ENCODE data around the gene DHH.
A peak's percentile ranks its signal among the peaks of the same experiment; 100 is the strongest.
"Not testable (repeated sequence)": the region's sequence is repeated elsewhere in the genome, so short reads cannot be mapped to it uniquely, and the experiment has no call there.

The DHH gene

GRCh38 chr12:49133014-49133413, 38.4 kb upstream of the DHH start:
- no peak for TF ChIP-seq CTCF (IDR thresholded peaks at IDR 0.05; ENCODE audit: borderline replicate concordance, control extremely low read depth, extremely low read depth, insufficient read depth, missing control alignments)
- in situ Hi-C loops (cut with MboI; ENCODE audit: low sequenced_read_pairs, unreplicated experiment), result no loop called here
- no peak for DNase-seq (ENCODE audit: low spot score)

- DNase-seq (ENCODE audit: low spot score), result no peak
- no peak for TF ChIP-seq CTCF (IDR thresholded peaks at IDR 0.05; ENCODE audit: borderline replicate concordance, control extremely low read depth, extremely low read depth, insufficient read depth, missing control alignments)
- in situ Hi-C loops (cut with MboI; ENCODE audit: low sequenced_read_pairs, unreplicated experiment), result no loop called here
Observed at GRCh38 chr12:49131894-49132461, 37.4 kb upstream of the DHH start.

DNA sequence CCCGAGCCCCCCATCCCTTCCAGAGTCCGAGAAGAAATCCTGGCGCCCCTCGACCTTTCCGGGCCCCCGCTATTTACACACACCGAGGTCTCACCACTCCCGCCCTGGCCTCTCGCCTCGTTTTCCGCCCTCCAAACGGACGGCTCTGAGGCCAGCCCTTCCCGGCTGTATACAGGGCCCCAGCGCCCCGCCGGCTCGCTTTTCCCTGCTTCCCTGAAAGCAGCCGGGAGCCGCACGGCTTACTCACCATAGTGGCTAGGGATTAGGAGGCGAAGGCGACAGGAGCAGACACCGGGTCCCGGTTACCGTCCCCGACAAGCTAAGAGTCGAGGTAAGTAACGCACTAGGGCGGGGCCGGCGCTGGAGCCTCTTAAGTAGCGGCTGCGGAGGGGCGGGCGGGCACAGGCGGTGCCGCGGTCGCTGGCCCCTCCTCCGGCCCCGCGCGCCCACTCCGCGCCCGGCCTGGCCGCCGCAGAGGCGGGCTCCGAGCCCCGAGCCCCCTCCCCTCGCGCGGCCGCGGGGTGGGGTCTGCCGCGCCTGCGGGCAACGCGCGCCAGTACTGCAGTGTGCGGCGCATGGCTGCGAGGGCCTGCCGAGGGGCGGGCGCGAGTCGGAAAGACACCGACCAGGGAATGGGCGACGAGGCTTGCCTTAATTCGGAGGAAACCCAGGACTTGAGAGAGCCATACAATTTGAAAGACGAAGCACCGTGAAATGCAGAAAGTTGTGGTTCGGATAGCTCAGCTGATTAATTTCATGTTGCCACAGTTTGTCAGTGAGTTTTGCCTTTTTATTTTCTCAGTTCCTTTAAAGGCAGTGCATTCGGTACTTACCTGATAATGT, 36.7 kb upstream of the DHH start, which contains the start of gene TUBA1B:
Gene TUBA1B, minus strand, starts transcription at position 345 of the 843 bp plus-strand sequence. Its CDS starts 95 bp downstream, at position 250.
- no peak for TF ChIP-seq CTCF (IDR thresholded peaks at IDR 0.05; ENCODE audit: borderline replicate concordance, control extremely low read depth, extremely low read depth, insufficient read depth, missing control alignments)
- DNase-seq (ENCODE audit: low spot score), result peak; percentile 97
- in situ Hi-C loops (cut with MboI; ENCODE audit: low sequenced_read_pairs, unreplicated experiment), result no loop called here

DNA sequence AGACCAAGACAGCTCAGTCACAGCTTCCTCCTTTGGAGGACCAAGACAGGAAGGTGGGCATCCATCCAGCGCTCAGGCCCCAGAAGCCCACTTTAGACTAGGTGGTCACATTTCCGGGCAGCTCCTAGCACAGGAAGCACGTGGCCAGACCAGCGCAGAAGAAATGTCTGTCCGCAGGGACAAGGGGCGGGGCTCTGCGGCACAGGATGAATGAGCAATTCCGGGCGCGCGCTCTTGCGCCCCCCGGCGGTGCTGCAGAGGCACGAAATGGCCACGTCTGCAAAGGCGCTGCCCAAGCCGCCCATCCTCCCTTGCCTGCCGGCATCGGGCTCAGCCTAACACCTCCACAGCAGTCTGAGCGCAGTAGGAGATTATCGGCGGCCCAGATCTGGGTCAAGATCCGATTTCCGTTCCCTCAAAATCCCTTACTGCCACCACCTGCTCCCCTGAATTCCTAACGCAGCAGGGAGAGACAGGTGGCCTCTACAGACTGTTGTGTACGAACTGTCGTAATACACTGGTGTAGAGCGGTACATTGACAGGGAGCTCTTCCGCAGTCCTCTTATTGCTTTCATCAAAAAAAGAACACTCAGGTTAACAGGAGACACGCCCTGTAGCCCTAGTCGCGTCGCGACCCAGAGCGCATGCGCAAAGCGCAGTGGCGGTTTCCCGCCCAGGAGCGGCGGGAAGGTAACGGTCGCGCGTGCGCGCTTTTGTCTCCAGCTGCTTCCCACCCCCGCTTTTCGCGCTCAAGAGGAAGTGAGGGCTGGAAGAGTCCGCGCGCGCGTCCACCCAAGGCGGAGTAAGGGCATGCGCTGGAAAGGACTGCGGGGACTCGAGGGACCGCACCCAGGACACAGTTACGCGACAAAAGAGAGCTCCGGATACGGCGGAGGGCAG, 35.8 kb upstream of the DHH start:
- peak; percentile 92 for DNase-seq (ENCODE audit: low spot score)
- TF ChIP-seq CTCF (IDR thresholded peaks at IDR 0.05; ENCODE audit: borderline replicate concordance, control extremely low read depth, extremely low read depth, insufficient read depth, missing control alignments), result peak; percentile 97
- in situ Hi-C loops (cut with MboI; ENCODE audit: low sequenced_read_pairs, unreplicated experiment), result no loop called here

- in situ Hi-C loops (cut with MboI; ENCODE audit: low sequenced_read_pairs, unreplicated experiment), result no loop called here
- no peak for TF ChIP-seq CTCF (IDR thresholded peaks at IDR 0.05; ENCODE audit: borderline replicate concordance, control extremely low read depth, extremely low read depth, insufficient read depth, missing control alignments)
- DNase-seq (ENCODE audit: low spot score), result no peak
Observed at GRCh38 chr12:49129332-49130150, 34.9 kb upstream of the DHH start.

DNA sequence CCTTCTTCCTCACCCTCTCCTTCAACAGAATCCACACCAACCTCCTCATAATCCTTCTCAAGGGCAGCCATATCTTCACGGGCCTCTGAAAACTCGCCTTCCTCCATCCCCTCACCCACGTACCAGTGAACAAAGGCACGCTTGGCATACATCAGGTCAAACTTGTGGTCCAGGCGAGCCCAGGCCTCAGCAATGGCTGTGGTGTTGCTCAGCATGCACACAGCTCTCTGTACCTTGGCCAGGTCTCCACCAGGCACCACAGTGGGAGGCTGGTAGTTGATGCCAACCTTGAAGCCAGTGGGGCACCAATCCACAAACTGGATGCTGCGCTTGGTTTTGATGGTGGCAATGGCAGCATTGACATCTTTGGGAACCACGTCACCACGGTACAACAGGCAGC, 33.4 kb upstream of the DHH start:
- in situ Hi-C loops (cut with MboI; ENCODE audit: low sequenced_read_pairs, unreplicated experiment), result not testable (repeated sequence)

More for the DNA sequence above, 33.4 kb upstream of the DHH start:
- DNase-seq (ENCODE audit: low spot score), result not testable (repeated sequence)
